ENCODE data around the gene PRTG.

- TF ChIP-seq, protein P1, sequence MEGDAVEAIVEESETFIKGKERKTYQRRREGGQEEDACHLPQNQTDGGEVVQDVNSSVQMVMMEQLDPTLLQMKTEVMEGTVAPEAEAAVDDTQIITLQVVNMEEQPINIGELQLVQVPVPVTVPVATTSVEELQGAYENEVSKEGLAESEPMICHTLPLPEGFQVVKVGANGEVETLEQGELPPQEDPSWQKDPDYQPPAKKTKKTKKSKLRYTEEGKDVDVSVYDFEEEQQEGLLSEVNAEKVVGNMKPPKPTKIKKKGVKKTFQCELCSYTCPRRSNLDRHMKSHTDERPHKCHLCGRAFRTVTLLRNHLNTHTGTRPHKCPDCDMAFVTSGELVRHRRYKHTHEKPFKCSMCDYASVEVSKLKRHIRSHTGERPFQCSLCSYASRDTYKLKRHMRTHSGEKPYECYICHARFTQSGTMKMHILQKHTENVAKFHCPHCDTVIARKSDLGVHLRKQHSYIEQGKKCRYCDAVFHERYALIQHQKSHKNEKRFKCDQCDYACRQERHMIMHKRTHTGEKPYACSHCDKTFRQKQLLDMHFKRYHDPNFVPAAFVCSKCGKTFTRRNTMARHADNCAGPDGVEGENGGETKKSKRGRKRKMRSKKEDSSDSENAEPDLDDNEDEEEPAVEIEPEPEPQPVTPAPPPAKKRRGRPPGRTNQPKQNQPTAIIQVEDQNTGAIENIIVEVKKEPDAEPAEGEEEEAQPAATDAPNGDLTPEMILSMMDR (IDR thresholded peaks at IDR 0.05) = no peak
- TF ChIP-seq POLR2A (IDR thresholded peaks at IDR 0.05) = no peak
These were observed 155.5 kb downstream of the PRTG start for GRCh38 chr15:55587321-55588069.

All from uterus (tissue), 2 donors.